ENCODE measurements around the gene KCNG3.

Gene KCNG3

GRCh38 chr2:42519624-42520023 is 25.8 kb upstream of the KCNG3 start:
- H3K4me3 ChIP-seq (ENCODE audit: low read depth, low read length) = no peak overlapping the region
- TF ChIP-seq, protein P1, sequence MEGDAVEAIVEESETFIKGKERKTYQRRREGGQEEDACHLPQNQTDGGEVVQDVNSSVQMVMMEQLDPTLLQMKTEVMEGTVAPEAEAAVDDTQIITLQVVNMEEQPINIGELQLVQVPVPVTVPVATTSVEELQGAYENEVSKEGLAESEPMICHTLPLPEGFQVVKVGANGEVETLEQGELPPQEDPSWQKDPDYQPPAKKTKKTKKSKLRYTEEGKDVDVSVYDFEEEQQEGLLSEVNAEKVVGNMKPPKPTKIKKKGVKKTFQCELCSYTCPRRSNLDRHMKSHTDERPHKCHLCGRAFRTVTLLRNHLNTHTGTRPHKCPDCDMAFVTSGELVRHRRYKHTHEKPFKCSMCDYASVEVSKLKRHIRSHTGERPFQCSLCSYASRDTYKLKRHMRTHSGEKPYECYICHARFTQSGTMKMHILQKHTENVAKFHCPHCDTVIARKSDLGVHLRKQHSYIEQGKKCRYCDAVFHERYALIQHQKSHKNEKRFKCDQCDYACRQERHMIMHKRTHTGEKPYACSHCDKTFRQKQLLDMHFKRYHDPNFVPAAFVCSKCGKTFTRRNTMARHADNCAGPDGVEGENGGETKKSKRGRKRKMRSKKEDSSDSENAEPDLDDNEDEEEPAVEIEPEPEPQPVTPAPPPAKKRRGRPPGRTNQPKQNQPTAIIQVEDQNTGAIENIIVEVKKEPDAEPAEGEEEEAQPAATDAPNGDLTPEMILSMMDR (IDR thresholded peaks at IDR 0.05; ENCODE audit: low read depth, low read length) = no peak

DNA sequence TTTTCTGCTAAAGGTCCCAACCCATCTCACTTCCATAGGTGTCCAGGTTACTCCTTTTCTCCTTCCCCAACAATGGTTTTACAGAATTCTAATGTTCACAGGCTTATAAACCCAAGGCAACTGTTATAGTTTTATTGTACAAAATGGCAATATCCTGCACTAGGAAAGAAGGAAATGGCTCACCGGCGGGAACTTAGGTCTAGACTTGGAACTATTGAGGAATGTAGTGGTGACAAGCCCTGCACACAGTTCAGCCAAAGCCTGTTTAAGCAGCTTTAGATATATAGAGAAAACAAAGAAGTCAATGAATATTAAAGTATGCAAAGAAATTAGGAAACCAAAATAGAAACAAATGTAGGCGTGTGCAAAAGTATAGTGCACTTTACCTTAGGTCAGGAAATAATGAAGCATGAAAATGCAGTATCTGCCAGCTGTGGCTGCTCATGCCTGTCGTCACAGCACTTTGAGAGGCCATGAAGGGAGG is 22.7 kb upstream of the KCNG3 start:
- TF ChIP-seq, protein P1 (IDR thresholded peaks at IDR 0.05; ENCODE audit: low read depth, low read length) = no peak
- no peak overlapping the region for H3K4me3 ChIP-seq (ENCODE audit: low read depth, low read length)

GRCh38 chr2:42513252-42513918 is 19.6 kb upstream of the KCNG3 start:
- H3K4me3 ChIP-seq (ENCODE audit: low read depth, low read length) = no peak overlapping the region
- TF ChIP-seq, protein P1 (IDR thresholded peaks at IDR 0.05; ENCODE audit: low read depth, low read length) = peak; percentile 75

GRCh38 chr2:42510608-42511243 is 16.9 kb upstream of the KCNG3 start:
- TF ChIP-seq, protein P1 (IDR thresholded peaks at IDR 0.05; ENCODE audit: low read depth, low read length) = no peak
- no peak overlapping the region for H3K4me3 ChIP-seq (ENCODE audit: low read depth, low read length)

GRCh38 chr2:42510191-42510590 is 16.4 kb upstream of the KCNG3 start:
- H3K4me3 ChIP-seq (ENCODE audit: low read depth, low read length) = no peak overlapping the region
- TF ChIP-seq, protein P1 (IDR thresholded peaks at IDR 0.05; ENCODE audit: low read depth, low read length) = no peak

GRCh38 chr2:42504364-42505230 is 10.8 kb upstream of the KCNG3 start:
- no peak overlapping the region for H3K4me3 ChIP-seq (ENCODE audit: low read depth, low read length)
- TF ChIP-seq, protein P1 (IDR thresholded peaks at IDR 0.05; ENCODE audit: low read depth, low read length) = no peak
